T-helper 1 cell treated with Interleukin-12 subunit alpha and Interleukin-12 subunit beta and Interleukin-4 antibody, amounts not matched to agents 30 ng/mL and 1 ng/mL, for 36 hours (primary cell): ENCODE data around the gene TBC1D22A. TPM values are rescaled to one million over a fixed set of nuclear protein-coding genes. Genes with fewer than 3 reads are reported as not detected.
"Not testable (repeated sequence)": the region's sequence is repeated elsewhere in the genome, so short reads cannot be mapped to it uniquely, and the experiment has no call there.

Experiments
- intact Hi-C: fragments of 100-400 bp; cut with micrococcal nuclease; formaldehyde crosslinking; loops from one replicate; pipeline ENCODE4 v1.15.1; 2024
- total RNA-seq: library from RNA; stranded (reverse); gene quantifications from 2 replicates; pipeline ENCODE4 v1.2.3, GENCODE V29; 2022

The TBC1D22A gene
- total RNA-seq, 1 donor from 2014 or later, result 39.3 TPM

DNA sequence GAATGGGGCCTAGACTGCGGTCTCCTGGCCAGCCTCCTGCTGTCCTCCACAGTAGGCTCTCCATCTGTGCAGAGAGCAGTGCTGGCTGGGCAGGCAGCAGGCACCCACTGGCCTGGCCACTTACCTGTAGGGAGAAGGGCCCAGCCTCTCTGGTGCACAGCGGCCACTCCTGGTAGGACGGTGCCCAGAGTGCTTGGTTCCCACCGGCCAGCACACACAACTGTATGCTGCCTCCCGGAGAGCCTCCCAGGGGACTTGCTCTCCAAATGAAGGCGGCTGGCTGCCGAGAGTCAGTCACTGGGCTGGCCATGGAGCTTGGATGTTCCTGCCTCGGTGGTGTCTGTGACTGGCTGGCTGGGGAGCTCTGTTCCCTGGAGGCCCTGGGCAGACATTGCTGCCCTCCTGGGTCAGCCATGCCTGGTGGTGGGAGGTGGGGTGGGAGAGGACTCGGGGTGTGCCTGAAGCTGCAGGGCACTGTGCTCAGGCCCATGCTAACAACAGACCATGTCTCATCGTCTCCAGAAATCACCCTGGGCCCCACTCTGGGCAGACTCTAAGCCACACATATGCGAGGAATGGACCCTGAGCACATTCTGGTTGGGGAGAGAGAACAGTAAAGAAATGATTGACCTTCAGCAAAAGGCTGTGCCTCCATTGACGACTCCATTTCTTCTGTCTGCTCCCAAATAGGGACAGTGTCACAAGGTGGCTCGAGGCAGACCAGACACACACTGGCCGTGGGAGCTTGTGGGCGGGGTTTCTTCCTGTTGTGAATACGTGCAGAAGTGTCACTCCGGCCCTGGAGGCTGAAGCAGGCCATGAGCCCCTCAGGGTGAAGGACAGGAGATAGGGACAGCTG, 350.8 kb downstream of the TBC1D22A start:
- intact Hi-C loops, result no loop called here

DNA sequence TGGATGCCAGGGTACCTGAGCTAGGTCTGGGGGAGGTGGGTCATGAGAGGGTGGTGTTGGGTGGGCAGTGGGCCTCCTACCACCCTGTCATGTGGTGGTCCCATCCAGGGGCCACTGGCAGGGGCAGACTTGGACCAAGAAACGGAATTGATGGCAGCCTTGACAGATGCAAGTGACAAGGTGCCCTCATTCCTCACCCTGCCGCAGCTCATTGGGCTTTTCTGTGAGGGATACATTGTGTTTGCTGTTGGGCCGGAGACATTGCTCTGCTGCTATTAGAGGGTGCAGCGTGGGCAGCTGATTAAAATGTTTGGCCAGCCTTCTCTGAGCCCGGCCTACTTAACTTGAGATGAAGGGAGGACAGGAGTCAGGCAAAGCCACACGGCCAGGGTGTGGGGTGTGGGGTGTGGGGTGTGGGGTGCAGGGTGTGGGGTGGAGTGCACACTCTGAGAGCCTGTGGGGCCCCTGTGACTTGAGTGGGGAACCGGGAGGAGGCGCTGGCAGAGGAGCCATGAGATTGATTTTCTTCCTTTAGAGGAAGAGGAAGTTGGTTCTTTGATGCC, 351.5 kb downstream of the TBC1D22A start:
- intact Hi-C loops, result no loop called here

DNA sequence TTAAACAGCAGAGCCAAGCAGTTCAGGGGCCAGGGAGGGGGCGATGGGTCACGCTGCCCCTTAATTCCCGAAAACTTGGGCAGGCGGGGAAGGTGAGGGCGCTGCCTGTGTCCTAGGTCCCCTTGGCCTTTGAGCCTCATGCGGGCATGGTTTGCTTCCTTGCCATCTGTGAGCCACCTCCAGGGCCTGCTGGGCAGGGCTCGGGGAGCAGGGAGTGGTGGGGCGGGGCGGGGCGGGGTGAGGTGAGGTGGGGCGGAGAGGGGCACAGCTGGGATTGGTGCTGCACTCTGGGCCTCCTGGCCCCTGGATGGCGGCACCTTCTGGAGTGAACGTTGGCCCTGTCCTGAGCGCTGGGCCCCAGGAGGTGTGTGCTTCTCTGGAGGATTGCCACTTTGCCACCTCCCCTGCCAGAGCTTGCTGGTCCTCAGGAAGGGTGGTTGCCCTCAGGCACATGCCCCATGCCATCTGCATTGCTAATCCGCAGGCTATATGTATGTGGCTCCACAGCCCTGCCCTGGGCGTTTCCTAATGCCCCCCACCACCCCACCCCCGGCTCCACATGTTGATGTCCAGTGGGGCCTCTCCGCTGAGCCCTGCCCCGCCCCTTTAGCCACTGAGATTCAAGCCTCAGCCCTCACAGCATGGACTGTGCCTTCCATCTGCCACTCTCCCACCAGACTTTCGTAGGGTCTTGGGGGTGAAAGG, 352.5 kb downstream of the TBC1D22A start:
- intact Hi-C loops, result no loop called here

DNA sequence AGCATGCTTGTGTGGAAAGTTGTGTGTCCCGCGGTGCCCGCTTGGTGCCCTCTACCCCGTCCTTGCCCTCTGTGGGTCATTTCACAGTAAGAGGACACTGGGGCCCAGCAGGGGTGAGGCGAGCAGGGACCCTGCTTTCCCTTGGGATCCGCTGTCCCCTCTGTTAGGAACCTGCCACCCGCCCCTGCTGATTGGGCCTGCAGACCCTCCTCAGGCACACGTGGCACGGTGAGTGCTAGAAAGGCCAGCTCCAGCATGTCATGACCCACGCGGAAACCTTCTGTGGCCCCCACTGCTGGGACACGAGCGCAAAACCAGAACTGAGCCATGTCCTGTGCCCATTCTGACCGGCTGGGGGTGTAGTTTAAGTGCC, 353.1 kb downstream of the TBC1D22A start:
- intact Hi-C loops, result no loop called here

DNA sequence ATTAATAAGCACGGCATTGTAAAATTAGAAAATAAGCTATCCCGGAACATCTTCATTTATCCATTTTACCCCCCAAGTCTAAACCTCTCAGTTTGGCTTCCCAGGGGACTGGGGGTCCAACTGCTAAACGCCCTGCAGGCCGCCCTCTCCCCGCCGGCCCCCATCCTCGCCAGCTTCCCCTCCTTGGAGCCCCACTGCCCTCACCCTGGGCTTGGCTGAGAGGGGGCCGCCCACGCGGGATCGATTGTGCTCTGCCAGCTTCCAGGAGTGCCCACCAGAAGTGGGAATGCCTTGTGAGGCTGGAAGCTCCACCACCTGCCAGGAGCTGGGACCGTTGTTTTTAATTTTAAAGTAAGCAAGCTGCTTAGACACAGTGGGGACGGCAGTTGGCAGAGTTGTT, 353.5 kb downstream of the TBC1D22A start:
- intact Hi-C loops, result no loop called here

DNA sequence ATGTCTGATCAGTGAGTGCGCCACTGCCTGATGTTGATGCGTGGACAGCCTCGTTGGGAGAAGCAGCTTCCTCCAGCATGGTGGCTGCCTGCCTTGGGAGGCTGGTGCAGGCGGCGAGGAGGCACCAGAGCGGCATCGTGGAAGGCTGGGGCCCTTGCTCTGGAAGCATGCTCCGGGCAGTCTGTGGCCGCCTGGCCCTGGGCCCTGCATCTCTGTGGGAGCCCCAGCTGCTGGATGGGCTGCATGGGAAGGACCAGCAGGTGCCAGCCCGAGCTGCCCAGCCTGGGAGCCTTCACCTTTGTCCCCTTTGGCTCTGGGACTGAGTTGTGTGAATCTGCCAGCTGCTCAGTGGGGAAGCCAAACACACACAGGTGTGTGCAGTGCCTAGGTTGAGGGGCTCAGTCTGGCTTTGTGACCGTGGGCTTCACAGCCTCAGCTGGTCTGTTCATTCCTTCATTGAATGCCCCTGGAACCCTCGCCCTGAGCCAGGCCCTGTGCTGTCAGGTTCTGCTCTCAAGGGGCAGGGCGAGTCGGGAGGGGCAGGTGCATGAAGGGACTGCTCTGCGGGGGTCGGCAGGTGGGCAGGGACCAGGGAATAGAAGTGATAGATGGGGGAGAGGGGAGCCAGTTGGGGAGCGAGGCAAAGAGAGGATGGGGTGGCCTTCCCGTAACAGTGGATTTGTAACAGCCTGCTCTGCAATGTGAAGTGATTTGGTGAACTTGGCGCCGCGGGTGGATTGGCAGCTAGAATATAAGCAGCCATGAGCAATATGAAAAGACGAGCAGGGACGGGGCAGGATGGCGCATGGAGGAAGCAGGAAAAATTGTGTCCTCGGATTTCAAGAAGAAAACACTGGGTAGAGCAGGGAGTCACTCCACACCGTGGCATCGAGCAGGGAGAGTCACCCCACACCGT, 354.2 kb downstream of the TBC1D22A start:
- intact Hi-C loops, result no loop called here

DNA sequence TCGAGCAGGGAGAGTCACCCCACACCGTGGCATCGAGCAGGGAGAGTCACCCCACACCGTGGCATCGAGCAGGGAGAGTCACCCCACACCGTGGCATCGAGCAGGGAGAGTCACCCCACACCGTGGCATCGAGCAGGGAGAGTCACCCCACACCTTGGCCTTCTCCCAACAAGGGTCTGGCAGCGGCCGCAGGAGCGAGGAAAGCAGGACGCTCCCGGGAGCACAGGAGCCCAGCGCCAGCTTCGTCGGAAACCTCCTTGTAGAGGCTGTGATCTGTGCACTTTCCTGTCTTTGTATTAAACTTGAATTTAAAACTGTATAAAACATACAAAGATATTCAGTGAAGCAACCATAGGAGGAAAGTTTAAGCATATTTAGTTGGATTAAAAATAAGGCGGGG, 355.0 kb downstream of the TBC1D22A start:
- intact Hi-C loops, result not testable (repeated sequence)

DNA sequence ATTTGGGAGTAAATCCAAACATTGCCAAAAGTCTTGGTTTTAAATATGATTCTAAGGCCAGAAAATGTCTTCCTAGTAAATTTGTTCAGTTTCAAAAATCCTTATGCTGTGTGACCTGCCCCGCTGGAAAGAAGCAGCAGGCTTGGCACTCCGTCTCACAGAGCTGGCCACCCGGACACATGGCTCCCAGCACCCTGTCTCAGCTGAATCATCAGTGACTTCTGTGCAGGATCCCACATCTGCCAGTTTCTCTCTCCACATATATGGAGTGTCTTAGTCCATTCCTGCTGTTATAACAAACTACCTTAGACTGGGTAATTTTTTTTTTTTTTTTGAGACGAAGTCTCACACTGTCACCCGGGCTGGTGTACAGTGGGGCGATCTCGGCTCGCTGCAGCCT, 356.7 kb downstream of the TBC1D22A start:
- intact Hi-C loops, result no loop called here

DNA sequence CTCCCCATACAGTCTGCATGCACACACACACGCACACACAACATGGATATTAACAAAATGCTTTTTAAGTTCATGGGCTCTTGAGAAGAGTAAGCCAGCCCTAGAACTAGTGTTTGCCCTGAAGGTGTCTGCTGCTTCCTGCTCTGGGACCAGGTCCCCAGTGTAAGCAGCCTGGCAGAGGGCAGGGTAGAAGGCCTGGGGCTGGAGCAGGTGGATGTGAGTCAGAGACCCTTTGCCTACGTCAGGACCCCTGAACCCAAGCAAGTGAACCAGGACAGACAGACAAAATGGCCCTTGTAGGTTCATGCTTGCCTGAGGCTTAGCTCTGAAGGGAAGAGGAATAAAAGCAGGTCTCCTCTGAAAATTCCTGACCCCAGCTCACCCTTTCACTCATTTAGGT, 357.9 kb downstream of the TBC1D22A start:
- intact Hi-C loops, result no loop called here

DNA sequence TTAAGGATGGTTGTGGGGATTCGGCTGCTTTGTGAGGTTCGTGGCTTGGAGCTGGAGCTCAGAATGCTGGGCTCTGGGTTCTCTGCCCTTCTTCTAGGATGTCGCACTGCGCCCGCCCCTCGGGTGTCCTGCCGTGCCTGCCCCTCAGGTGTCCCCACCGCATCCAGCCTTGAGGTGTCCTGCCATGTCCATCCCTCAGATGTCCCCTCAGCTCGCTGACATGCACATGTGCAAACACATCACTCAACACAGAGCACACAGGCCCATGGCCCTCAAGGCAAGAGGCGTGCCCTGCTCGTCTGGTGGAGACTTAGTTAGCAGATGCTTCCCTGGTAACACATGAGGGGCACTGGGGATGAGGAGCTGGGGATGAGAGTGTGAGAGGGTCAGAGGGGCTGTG, 359.3 kb downstream of the TBC1D22A start:
- intact Hi-C loops, result no loop called here

DNA sequence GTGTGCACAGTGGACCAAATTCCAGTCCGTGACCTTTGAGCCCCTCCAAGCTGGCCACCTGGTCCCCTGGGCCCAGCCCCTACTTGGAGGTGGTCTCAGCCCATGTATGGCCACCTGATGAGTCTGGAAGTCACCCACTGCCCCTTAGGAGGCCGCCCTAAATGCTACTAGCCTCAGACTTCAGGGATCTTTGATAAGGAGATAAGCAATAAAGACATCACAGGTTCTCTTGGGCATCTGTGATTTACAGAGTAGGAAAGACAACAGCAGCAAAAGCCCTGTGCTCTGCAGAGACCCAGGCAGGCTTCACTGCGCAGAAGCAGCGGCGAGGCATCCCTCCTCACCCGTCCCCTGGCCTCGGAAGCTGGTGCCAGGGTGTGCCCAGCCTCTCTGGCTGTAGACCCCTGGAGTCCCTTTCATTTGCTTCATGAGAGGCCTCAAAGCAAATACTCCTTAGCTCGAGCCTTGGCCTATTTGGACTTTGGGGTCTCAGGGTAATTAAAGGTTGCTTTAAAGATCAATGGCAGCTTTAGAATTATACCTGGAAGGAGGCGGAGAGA, 360.1 kb downstream of the TBC1D22A start:
- intact Hi-C loops, result no loop called here

DNA sequence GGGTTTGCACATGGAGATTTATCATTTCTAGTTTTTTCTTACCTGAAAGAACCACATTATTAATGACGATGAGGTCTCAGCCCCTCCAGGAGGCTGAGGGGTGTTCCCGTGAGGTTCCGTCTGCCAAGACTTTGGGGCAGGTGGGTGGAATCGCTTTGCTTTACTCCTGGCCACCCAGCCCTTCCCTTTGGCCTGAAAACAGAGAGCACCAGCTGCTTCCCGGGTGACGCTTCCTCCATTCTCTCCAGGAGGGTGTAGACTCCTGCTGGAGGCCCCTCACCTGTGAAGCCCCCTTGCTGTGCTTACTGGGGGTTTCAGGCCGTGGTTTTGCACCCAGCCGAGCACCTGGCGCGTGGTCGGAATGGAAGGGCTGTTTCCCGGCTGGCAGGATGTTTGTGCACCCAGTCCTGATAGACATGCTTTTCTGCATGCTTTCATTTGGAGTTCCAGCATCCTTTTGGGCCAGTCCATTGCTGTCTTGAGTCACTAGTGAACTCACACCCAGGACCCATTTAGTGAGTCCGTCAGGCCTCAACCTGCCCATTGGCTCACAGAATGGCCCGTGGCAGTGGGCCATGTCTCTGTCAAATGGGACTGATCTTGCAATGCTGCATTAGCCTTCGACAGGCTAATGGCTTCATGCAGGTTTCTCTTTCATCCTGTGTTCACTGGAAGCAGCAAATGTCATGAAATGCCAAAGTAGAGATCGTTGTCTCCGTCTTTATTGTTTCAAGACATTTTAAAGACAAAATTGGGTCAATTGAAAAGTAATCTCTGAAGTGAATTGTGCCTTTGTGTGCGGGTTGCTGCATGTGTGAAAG, 360.8 kb downstream of the TBC1D22A start:
- intact Hi-C loops, result no loop called here

DNA sequence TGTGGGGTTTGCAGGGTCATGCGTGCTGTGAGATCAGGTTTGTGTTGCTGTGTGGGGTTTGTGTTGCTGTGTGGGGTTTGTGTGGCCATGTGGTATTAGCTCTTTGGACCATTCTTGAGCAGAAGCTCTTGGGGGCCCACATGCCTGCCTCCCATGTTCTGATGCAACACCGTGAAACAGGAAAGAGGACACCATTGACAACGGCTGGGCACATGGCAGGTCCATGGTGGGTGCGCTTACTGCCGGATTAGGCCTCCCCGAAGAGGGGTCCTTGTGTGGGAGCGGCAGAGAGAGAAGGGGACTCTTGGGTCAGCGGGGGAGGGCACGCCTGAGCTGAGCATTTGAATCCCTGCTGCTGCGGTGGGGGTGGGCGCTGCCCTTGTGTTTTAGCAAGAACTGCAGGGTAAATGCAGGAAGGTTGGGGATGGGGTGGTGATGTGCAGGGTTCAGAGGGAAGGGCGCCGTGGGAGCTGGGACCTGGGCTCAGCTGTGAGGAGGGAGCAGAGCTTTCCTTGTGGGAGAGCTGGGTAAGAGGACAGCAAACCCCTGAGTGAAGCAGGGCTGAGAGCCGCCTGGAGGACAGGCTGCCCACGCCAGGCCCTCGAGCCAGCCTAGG, 361.5 kb downstream of the TBC1D22A start:
- intact Hi-C loops, result no loop called here

DNA sequence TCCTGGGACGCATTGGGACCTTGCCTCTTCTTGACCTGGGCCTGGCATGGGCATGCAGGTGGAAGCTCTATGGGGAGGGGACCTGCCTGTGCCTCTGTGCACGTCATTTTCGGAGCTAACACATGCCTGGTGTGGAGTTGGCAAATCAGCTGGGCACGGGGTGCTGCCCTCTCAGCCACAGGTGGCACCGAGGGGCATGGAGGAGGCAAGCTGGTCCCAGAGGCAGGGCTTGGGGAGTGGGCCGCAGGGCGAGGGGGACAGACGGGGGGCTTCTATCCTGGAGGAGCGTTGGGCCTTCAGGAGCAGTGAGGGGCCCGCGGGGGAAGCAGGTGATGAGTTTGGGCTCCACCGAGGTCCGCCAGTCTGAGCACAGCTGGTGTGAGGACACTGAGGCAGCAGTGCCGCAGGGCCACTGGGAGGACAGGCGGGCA, 362.0 kb downstream of the TBC1D22A start:
- intact Hi-C loops, result no loop called here

DNA sequence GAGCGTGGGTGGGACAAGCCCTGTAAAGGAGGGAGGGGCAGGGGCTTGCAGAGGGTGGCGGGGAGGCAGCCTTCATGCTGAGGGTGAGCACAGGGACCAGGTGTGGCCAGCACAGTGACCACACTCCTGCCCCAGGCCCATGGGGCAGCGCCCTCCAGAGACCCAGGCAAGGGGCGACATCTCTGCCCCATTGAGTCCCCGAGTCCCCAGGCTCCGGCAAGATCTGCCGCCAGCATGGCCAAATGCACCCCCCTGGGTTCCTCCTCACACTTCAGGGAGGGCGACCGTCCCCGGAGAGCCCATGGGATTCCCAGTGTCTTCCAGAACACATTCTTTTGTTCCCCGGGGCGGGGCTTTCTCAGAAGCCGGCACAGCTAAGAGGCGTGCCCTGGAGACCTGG, 362.5 kb downstream of the TBC1D22A start:
- intact Hi-C loops, result no loop called here

DNA sequence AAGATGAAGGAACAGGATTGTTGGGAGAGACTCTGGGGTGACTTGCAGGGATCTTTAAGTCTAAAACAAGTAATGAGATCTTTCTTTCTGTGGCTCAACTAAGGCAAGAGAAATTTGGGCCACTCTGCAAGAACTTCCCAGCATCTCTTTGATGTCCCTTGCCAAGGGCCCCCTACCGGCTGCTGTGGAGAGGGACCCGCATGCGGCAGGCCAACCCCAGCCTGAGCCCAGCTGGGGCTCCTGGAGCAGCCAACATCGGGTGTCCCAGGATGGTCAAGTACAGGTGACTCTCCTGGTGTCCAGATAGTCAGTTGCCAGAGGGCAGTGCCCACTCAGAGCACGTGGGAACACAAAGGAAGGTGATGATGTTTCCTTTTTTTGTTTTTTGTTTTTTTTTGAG, 363.2 kb downstream of the TBC1D22A start:
- intact Hi-C loops, result no loop called here

DNA sequence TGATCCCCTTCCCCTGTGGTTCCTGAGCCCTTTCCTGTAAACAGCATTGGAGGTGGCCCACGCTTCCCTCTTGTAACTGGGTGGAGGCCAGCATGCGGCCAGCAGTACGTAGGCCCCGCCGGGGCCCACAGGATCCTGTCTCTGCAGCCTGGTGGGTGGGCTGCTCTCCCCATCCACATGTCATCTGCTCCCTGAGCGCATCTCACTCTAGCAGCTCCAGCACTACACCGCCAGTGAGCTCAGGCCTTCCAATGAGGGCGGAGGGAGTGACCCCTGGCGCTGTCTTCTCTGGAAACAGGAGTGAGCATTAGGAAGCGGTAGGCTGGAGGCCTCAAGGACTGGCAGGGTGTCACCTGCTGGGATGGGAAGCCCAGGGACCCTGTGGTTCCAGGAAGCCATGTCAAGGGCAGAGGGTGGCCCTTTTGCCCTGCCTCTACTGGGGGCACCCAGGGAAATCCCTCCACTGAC, 363.9 kb downstream of the TBC1D22A start:
- intact Hi-C loops, result no loop called here

DNA sequence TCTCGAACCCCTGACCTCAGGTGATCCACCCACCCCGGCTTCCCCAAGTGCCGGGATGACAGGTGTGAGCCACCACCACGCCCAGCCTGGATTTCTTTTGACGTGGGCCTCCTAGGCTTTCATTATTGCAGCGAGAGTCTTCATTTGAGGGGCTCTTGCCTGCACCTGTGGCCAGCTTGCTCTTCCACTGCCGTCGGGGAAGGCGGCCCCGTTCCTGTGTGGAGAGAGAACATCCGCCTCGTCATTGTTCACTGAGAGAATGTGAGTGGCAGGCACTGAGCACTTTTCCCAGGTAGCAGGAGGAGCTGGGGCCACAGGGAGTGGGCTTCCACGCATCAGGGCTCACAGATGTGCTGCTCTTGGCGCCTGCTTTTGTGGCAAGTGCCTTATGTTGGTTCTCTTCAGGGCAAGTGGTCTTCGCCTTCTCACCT, 365.0 kb downstream of the TBC1D22A start:
- intact Hi-C loops, result no loop called here

DNA sequence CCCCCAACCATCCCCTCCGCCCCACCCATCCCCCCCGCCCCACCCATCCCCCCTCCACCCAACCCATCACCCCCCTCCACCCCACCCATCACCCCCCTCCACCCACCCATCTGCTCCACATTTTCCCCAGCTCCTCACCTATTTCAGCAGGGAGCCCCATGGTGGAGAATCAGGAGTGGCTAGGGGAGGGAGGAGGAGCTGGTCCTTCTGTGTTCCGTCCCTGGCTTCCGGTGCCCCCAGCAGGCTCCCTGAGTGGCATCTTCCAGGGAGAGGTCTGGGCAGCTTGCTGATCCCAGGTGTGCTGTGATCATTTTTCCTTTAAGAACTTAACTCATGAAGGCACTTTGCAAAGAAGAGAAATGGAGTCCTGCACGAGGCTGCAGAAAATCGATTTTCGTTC, 365.8 kb downstream of the TBC1D22A start:
- intact Hi-C loops, result no loop called here
